Myocyte (in vitro differentiated cells): ENCODE data around the gene CCDC154. TPM values are rescaled to one million over a fixed set of nuclear protein-coding genes. Genes with fewer than 3 reads are reported as not detected.

Experiments
- DNase-seq: peaks from one replicate; pipeline ENCODE4 v3.0.0-alpha.2; 2012; ENCODE audit warnings: low read depth
- total RNA-seq: library from RNA; depleted of rRNA; stranded (reverse); fragments of >200 nt; gene quantifications from 2 replicates; pipeline ENCODE4 v1.2.3, GENCODE V29; 2014

Gene CCDC154
- total RNA-seq, 1 donor from 2014 or later, result 0.19 TPM

DNA sequence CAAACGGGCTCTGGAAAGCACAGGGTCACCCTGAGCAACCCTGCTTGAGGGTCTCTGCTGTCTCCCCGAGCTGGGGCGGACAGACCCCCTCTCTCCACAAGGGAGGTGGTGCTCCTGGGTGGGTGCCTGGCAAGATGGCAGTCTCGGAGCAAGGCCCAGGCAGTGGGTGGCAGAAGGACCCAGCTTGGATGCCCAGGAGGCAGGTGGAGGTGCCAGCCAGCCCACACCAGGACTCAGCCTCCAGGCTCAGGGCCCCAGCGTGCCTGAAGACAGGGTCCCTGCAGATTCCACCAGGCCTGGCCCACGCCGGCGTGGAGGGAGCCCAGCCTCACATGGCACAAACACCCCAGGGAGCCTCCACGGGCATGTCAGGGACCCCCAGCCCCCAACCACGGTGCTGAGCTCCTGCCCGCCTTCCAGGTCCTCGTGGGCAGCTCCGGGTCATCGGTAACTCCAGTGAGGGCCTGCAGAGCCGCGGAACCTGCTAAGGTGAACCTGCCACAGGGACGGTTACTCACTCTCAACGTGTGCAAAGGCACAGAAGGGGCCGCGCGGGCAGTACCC, 50.7 kb downstream of the CCDC154 start:
- no peak for DNase-seq

- no peak for DNase-seq
Observed at GRCh38 chr16:1392826-1393225, 51.5 kb downstream of the CCDC154 start.

DNA sequence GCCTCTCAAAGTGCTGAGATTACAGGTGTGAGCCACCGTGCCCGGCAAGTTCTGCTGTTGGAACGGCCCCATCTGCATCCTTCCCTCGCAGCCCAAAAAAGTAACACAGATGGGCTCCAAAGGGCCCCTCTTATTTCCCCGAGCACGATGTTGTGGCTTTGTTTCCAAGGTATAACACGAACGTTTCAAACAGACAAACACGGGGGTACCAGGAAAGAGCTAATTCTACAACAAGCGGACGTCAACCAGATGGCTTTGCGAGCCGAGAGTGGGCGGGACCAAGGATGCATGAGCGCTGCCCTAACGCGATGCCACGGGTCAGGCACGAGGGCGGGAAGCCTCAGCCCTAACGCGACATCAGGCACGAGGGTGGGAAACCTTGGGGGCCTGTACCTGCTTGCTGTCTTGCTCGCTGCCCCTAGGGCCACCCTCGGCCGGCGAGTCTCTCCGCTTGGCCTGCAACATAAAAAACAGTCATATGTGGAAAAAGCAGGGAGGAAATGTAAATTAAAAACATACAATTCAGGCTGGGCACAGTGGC, 54.0 kb downstream of the CCDC154 start:
- no peak for DNase-seq

DNA sequence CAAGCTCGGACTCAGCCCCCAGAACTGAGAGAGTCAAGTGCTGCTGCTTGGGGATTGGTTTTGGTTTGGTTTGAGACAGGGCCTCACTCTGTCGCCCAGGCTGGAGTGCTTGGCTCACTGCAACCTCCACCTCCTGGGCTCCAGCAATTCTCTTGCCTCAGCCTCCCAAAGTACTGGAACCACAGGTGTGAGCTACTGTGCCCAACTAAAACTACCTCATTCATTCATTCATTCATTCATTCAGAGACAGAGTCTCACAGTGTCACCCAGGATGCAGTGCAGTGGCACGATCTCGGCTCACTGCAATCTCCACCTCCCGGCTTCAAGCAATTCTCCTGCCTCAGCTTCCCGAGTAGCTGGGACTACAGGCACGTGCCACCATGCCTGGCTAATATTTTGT, 54.6 kb downstream of the CCDC154 start:
- DNase-seq, result no peak

DNA sequence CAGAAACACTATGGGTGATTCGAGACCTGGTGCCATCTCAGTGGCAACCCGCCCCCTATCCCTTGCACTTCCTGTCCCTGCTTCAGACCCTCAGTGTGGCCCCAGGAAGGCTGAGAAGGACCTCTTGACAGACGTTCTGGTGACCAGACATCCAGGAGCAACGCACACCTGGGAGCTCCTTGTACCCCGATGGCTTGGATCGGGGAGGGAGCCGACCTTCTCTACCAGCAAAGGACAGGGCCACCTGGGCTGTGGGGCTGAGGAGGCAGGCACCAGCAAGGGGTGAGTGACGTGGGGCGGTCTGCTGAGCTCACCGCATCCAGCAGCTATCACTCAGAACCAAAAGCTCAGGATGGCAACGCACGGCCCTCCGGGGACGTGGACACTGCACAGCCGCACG, 57.0 kb downstream of the CCDC154 start:
- no peak for DNase-seq

DNA sequence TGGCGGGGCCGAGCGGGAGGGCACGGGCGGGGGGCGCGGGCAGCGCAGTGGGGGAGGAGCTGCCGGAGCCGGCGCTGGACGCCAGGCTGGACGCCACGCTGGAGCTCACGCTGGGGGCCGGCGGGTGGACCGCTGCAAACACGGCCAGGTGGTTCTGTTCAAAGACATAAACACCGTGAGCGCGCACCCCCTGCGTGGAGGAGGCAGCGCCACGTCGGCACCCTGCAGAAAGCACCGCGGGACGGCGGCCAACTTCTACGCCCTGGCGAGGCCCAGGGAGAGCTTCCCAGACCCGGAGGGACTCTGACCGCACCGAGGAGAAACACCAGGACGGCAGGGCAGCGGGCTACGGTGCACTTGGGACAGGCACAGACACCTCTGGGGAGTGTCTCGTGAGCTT, 59.1 kb downstream of the CCDC154 start:
- no peak for DNase-seq

Other genes with a start within 250 kb of the CCDC154 start
- gene TPSG1, start 219.3 kb downstream of the CCDC154 start, total RNA-seq, result not detected in 2 replicates
- gene TPSB2, start 214.4 kb downstream of the CCDC154 start, total RNA-seq, result not detected in 2 replicates
- gene TPSAB1, start 203.9 kb downstream of the CCDC154 start, total RNA-seq, result not detected in 2 replicates
- not detected in 2 replicates for gene TPSD1, start 188.5 kb downstream of the CCDC154 start, total RNA-seq
- gene UBE2I, start 134.9 kb downstream of the CCDC154 start, total RNA-seq, result 48.5 and 57.2 TPM in 2 replicates
- 3.6 and 7.1 TPM in 2 replicates for gene BAIAP3, start 110.9 kb downstream of the CCDC154 start, total RNA-seq
- 112 and 115 TPM in 2 replicates for gene TSR3, start 92.7 kb downstream of the CCDC154 start, total RNA-seq
- 57.0 and 63.7 TPM in 2 replicates for gene GNPTG, start 92.6 kb downstream of the CCDC154 start, total RNA-seq
- gene UNKL, start 29.9 kb downstream of the CCDC154 start, total RNA-seq, result 9.8 and 18.9 TPM in 2 replicates
- 17.0 and 21.4 TPM in 2 replicates for gene UQCC4, start 23.8 kb downstream of the CCDC154 start, total RNA-seq
- not detected in 2 replicates for gene PERCC1, start 13.5 kb downstream of the CCDC154 start, total RNA-seq
- 70.0 and 70.7 TPM in 2 replicates for gene CLCN7, start 30.5 kb upstream of the CCDC154 start, total RNA-seq
- gene PTX4, start 44.4 kb upstream of the CCDC154 start, total RNA-seq, result not detected in 2 replicates
- gene TELO2, start 48.8 kb upstream of the CCDC154 start, total RNA-seq, result 17.5 and 21.3 TPM in 2 replicates
- 0.45 TPM in 1 of 2 replicates, not detected in the other for gene TMEM204, start 89.1 kb upstream of the CCDC154 start, total RNA-seq
- 12.8 and 16.7 TPM in 2 replicates for gene IFT140, start 167.5 kb upstream of the CCDC154 start, total RNA-seq
- 7.8 and 8.4 TPM in 2 replicates for gene CRAMP1, start 167.8 kb upstream of the CCDC154 start, total RNA-seq
- 20.1 and 24.7 TPM in 2 replicates for gene JPT2, start 233.7 kb upstream of the CCDC154 start, total RNA-seq